H4 (cell line): ENCODE results near the gene DMRT1. TPM values are rescaled to one million over a fixed set of nuclear protein-coding genes. Genes with fewer than 3 reads are reported as not detected.

Experiments used
- DNase-seq: peaks from one replicate; pipeline ENCODE4 v3.0.0-alpha.2; 2015; ENCODE audit warnings: low spot score
- total RNA-seq: library from RNA; depleted of rRNA; stranded (reverse); fragments of >200 nt; shearing (Covaris generic); gene quantifications from 2 replicates; pipeline ENCODE4 v1.2.3, GENCODE V29; 2014

DMRT1 gene
- total RNA-seq, 1 experiment from 2014 or later: not detected

- DNase-seq: no peak
Measured at GRCh38 chr9:922171-922570, 80.7 kb downstream of the DMRT1 start.

- no peak for DNase-seq
Measured at GRCh38 chr9:922731-923130, 81.2 kb downstream of the DMRT1 start.

DNA sequence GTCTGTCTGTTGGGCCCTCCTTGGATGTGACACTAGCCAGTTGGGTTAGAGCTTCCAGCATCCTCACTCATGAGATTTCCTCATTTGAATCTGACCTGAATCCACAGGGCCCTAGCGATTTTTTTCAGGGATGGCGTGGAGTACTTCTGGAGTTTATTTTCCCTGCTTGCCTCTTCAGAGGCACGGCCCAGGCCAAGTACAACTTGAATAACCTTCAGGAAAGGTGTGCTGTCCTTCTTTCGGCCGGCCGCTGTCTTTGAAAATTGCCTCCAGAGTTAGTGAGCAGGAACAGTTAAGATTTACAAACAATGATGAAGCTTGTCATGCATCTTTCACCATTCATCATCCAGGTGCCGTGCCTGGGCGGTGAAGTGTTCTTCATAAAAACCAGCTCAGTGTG, 85.5 kb downstream of the DMRT1 start:
- DNase-seq: no peak

DNA sequence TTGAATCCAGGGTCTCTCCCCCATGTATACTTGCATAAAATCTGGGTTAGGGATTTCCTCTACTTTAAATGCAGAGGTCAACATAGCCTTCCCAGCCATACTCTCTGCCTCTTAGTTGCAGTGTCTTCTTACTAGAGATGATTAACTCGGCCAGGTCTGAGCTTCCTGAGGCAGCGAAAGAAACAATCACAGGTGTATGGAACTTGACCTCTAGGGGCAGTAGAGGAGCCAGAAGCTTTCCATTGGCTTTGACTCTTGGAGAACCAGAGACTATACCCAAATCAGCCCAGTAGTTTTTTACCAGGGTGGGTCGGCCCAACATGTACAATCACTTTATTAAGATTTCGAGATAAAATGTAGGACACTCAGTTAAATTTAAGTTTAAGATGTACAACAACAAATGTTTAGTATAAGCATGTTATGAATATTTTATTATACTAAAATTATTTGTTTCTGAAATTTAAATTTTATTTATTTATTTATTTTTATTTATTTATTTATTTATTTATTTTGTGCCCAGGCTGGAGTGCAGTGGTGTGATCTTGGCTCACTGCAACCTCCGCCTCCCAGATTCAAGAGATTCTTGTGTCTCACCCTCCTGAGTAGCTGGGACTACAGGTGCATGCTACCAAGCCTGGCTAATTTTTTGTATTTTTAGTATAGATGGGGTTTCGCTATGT, 87.0 kb downstream of the DMRT1 start:
- DNase-seq: peak; percentile 6

- no peak for DNase-seq
Measured at GRCh38 chr9:929719-930118, 88.2 kb downstream of the DMRT1 start.

DNA sequence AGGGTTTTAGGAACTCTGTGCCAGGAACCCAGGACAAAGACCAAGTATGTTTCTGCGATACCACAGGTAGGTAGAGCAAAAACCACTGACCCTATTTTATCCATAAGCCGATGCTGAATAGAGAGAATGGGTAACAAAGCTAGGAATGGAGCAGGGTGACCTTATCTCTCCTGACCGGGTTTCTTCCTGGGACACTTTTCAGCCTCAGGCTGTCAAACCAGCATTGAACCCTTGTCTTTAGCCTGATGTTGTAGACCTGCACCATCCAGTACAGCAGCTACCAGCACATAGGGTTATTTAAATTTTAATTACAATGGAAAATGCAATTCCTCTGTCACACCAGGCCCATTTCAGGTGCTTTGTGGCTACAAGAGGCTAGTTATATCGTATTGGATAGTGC, 91.9 kb downstream of the DMRT1 start:
- no peak for DNase-seq

DNA sequence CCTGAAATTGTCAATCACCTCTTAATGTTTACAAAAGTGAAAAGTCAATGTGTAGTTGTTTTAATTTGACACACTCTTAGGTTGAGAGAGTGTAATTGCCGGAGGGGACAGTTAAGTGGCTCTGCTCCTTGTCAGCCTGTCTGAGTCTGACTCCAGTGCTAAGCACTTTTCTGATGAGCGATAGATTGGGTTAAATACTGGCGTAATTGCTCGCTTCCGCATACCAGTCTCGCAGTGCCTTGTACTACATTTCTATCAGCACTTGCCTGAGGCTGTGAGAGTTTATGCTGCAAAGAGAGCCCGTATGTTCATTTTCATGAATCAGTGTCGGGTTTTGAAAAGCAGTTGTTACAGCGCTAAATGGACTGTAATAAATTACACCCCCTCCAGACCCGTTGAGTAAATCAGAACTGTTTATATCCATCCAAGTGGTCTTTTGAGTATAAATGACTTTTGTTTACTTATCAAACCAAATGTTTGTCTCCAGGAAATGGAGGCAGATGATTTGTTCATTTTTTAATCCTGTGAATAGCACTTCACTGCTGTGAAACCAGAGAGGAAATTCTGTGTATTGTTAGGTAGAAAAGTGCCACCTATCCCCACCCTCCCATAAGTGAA, 94.0 kb downstream of the DMRT1 start:
- DNase-seq: peak; percentile 72

DNA sequence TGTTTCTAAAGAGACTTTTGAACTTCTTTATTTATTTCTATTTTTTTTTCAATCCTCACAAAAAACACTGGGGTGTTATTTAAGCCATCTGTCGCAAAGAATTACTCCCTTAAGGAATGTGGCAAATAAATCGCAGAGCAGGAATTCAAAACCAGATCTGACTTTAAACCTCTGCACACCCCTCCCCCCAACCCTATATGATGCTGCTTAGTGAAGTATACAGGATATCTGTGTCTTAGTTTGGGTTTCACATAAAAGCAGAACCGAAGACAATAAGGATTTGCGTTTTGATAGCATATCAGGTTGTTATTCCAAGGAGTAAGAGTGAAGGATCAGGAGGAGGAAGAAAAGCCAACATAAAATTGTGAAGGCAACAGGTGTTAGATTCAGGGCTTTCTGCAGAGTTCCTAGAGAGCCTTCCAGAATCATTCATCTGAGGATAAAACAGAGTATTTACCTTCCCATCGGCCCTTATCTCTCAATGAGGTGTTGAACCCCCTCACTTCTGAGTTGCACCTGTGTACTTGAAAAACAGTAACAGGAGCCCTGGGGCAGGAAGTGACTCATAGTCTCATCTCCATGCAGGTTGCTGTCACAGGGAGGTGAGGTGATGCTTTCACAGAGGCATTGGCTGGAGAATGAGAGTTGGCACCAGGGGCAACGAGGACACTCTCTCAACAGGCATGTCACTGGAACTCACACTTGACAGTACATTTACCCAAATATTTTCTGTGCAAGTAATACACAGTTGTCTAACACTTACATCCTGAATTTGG, 101.5 kb downstream of the DMRT1 start:
- no peak for DNase-seq

DNA sequence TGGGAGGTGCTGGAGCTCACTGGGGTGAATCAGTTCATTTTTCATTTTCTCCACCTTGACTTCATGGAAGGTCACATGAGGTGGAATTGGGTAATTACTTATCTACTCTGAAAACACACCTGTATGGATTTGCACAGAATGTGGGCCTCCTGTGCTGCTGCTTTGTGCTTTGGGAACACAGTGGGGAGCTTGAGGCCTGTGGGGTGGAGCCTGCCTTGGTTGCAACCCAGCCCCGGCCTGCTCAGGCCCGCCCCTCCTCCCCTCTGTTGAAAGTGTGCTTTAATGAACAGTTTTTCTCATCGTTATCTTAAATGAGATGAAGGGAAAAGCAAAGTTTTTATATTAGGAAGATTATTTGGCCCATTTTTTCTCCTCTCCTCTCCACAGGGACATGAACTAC, 106.5 kb downstream of the DMRT1 start:
- no peak for DNase-seq

GRCh38 chr9:948497-948896, 107.0 kb downstream of the DMRT1 start:
- DNase-seq: no peak

DNA sequence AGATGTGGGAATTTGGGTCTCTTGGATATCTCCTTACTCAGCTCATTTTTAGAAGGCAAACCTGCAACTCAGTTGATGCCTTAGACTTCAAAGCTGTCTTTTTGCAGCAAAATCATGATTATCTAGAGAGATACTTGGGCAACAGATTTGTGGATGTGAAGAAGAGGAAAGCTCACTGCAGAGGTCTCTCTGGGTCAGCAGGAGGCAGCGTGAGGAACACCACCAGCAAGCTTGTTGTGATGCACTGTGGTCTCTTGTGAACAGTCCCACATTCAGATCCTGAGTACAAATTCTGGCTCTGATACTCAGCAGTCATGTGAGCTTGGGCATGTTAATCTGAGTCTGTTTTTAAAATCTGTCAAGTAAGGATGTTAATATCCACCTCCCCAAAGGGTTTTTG, 108.6 kb downstream of the DMRT1 start:
- DNase-seq: no peak

DNA sequence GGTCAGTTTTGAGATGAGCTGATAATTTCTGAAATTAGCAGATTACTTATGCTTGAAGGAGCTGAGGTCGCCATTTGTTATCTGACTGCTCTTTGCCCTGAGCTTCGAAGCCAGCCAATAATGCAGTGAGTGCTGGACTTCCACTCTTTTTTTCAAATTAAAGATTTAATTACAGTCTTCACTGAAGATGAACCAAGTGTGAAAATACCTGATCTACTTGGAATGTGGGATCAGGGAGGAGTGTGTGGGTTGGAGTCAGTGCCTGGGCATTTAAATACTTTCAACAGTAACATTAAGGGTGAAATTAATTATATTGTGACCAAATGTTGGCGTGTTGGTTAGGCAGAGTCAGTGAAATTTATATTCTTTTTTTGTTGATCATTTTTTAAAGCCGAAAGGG, 111.0 kb downstream of the DMRT1 start:
- DNase-seq: no peak

DNA sequence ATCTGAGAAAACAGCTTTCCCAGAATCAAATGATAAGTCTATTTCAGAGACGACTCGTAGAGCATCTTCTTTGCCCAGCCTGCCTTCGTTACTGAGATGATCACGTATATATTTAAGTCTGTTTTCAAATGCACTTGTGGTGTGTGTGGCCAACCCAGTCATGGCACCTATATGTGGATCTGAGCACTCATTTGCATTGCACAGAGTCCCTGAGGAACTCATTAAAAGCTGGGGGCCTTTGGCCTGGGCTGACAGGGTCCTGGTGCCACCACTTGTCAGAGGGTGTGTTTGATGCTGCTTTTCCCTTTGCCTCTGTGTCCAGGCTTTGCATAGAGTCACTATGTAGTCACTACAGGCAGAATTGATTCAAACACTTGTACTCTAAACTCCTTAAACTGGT, 117.6 kb downstream of the DMRT1 start:
- no peak for DNase-seq

- no peak for DNase-seq
Measured at GRCh38 chr9:959914-960313, 118.4 kb downstream of the DMRT1 start.

GRCh38 chr9:962023-962422, 120.5 kb downstream of the DMRT1 start:
- DNase-seq: no peak

DNA sequence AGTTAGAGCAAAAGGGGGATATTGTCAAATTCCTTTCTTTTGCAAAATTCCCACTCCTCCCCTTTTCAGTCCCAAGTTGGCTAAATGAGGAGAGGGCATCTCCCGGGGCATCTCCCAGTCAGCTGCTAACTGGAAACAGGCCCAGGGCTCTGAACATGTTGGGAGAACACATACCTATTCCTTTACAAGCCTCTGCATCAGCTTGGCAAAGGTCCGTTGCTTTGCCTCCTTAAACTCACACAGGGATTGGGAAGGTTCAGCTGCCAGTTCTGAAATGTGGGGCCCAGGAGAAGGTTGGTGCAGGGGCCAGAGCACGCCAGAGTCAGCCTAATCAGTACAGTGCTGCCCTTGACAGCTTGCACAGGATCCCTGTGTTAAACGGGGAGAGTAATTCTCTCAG, 124.0 kb downstream of the DMRT1 start:
- DNase-seq: no peak

DNA sequence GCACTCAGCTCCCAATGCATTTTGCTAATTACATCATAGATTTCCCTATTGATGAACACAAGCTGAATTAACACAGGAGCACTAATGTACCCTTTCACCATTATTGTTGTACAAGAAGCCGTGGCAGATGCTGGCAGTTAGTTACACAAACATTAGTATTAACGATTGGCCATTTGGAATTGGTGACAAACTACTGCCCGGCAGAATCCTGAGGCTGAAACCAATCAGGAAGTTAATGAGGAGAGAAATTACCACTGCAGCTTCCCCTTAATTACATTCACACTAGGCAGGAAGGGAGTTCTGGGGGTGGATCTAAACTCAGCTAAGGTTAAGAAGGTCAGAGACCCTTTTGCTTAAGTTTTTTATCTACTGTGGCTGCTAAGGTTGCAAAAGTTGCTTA, 125.4 kb downstream of the DMRT1 start:
- DNase-seq: no peak

GRCh38 chr9:967436-967835, 125.9 kb downstream of the DMRT1 start:
- DNase-seq: peak; percentile 22

DNA sequence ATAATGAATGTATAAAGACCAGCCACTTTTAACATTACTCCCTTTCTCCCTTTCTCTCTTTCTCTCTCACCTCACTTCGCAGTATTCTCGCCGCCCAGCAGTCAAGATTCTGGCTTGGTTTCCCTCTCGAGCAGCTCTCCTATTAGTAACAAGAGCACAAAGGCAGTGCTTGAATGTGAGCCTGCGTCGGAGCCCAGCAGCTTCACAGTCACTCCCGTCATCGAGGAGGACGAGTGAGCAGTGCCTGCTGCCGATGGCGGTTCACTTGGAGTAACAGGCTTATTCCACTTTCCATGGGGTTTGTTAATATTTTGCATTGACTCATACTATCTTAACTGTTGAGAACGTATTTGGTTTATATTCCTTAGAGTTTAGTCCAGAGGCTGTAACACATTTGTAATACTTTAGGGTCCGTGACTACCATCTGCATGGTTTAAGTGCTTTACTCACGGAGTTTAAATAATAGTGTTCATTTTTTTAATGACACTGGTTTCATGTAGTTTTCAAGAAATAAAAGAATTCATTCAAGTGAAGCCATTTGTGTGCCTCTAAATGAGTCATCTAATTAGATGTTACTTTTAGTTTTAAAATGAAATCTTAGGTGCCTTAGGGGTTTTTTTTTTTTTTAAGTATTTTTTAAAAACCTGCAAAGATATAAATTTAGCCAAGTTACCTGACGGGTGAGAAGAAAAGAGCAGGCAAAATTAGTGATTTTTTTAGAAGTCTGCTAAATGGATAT, 126.6 kb downstream of the DMRT1 start:
- DNase-seq: peak; percentile 43

- no peak for DNase-seq
Measured at GRCh38 chr9:969310-970150, 128.0 kb downstream of the DMRT1 start.
